ENCODE data around the gene NPHP1.
"Not testable (repeated sequence)": the region's sequence is repeated elsewhere in the genome, so short reads cannot be mapped to it uniquely, and the experiment has no call there.

The NPHP1 gene

DNA sequence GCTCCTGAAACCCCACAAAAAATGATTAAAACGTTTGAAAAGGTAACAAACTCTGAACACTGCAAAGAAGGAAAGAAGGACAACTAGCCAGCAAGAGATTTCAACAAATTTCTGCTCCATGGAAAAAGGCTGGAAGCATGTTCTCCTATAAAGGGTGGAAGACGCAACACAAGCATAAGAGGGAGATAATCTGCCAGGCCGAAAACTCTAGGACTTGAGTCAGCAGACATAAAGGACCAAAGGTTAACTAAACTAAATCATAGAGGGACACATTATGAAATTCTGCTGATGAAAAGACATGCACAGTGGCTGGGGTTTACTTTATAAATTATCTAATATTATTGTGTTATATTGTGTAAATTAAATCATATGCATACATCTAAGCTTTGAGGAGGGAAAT is 6.8 kb downstream of the NPHP1 start:
- DNase-seq (ENCODE audit: low read depth in 2 of 2): no peak

- no peak for DNase-seq (ENCODE audit: low read depth in 2 of 2)
Observed at GRCh38 chr2:110197452-110197851, 7.4 kb downstream of the NPHP1 start.

GRCh38 chr2:110190169-110190568 is 14.6 kb downstream of the NPHP1 start:
- not testable (repeated sequence) for DNase-seq (ENCODE audit: low read depth in 2 of 2)

- no peak for DNase-seq (ENCODE audit: low read depth in 2 of 2)
Observed at GRCh38 chr2:110182449-110182848, 22.4 kb downstream of the NPHP1 start.

- DNase-seq (ENCODE audit: low read depth in 2 of 2): no peak
Observed at GRCh38 chr2:110180036-110180435, 24.8 kb downstream of the NPHP1 start.

DNA sequence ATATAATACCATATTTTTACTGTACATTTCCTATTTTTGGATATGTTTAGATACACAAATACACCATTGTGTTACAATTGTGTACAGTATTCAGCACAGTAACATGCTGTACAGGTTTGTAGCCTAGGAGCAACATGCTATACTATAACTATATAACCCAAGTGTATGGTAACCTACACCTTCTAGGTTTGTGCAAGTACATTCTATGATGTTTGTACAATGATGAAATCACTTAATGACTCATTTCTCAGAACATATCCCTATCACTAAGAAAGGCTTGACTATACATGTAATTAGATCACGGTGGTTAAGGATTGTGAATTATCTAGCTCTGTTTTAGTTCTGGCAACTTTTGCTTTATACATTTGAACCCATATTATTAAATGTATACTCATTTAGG is 31.3 kb downstream of the NPHP1 start:
- DNase-seq (ENCODE audit: low read depth in 2 of 2): no peak

GRCh38 chr2:110172506-110172905 is 32.3 kb downstream of the NPHP1 start:
- no peak for DNase-seq (ENCODE audit: low read depth in 2 of 2)

DNA sequence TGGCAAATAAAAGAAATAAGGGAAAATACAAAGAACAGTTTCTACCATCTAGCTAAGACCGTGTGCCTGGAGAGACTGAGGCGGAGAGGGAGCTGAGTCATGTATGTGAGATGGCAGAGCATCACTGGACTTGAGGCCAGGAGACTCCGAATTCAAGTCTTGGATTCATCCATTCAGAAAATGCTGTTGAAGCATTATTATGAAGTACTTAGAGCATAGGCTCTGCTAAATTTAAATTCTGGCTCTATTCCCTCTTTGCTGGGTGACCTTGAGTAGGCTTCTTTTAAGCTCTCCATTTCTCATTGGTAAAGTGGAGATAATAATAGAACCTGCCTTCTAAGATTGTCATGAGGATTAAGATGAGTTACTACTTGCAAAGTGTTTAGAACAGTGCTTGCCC is 34.7 kb downstream of the NPHP1 start:
- no peak for DNase-seq (ENCODE audit: low read depth in 2 of 2)

- no peak for DNase-seq (ENCODE audit: low read depth in 2 of 2)
Observed at GRCh38 chr2:110167326-110168000, 37.4 kb downstream of the NPHP1 start.

DNA sequence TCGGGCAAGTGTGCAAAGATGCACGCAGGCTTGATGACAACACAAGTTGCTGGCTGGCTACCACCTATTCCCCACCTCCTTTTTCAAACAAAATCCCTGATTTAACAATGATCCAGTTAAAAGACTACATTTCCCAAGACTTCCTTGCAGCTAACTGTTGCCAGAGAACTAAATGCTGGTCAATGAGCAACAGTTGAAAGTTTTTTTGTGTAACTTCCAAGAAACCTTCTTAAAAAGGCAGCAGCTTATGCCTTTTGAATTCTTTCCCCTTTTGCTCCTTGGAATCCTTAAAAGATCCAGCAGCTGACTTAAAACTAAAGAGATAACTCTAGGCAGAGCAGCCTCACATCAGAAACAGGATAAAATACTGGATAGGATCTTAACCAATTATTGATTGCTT is 38.5 kb downstream of the NPHP1 start:
- no peak for DNase-seq (ENCODE audit: low read depth in 2 of 2)

DNA sequence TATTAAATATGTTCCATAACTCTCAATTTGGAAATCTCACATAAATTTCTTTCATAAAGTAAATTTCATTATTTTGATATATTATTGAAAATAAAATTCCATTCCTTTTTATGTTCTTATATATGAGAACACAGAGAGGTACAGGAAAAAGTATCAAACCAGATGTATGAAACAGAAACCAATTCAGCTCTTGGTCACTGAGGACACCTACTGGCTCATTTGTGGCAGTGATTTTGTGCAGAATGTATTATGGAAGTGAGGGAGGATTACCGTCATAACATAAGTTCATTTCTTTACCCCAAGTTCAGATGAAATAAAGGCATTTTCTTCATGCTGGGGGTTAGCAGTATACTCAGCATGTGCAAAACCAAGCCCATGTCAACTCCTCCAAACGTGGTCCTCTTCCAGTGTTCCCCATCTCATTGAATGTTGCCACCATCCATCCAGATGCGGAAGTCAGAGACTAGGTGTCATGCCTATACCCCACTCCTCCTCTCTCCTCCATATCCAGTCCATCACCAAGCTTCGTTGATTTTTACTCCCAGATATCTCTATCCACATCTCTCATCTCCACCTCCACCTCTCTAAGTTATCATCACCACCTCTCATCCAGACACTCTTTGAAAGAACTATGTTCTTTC is 47.5 kb downstream of the NPHP1 start:
- no peak for DNase-seq (ENCODE audit: low read depth in 2 of 2)

GRCh38 chr2:110154828-110155227 is 50.0 kb downstream of the NPHP1 start:
- DNase-seq (ENCODE audit: low read depth in 2 of 2): not testable (repeated sequence)

DNA sequence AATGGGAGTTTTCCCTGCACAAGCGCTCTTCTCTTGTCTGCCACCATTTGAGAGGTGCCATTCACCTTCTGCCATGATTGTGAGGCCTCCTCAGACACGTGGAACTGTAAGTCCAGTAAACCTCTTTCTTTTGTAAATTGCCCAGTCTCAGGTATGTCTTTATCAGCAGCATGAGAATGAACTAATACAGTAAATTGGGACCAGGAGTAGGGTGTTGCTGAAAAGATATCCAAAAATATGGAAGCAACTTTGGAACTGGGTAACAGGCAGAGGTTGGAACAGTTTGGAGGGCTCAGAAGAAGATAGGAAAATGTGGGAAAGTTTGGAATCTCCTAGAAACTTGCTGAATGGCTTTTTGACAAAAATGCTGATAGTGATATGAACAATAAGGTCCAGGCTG is 50.6 kb downstream of the NPHP1 start:
- DNase-seq (ENCODE audit: low read depth in 2 of 2): not testable (repeated sequence)

DNA sequence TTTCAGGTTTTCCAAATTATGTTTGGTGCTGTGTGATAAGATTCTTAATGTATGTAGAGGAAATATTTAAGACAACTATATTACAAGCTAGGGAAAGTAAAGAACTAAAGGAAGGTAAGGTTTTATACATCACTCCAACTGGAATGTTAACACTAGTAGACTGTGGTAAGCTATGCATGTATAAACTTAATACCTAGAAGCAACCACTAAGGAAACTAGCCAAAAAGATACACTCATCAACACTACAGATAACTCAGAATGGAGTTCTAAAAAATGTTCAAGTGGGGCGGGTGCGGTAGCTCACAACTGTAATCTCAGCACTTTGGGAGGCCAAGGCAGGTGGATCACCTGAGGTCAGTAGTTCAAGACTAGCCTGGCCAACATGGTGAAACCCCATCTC is 51.4 kb downstream of the NPHP1 start:
- DNase-seq (ENCODE audit: low read depth in 2 of 2): no peak

DNA sequence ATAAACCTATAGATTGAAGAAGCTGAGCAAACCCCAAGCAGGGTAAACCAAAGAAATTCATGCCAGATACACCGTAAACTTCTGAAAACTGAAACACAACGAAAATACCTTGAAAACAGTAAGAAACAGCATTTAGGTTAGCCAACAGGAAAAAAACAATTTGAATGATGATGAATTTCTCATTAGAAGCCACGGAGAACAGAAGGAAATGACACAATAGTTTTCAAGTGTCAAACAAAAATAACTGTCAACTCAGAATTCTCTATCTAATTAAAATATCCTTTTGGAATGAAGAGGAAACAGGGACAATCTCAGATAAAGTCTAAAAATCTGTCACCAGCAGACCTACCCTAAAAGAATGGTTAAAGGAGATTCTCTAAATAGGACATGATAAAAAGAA is 51.9 kb downstream of the NPHP1 start:
- DNase-seq (ENCODE audit: low read depth in 2 of 2): no peak

DNA sequence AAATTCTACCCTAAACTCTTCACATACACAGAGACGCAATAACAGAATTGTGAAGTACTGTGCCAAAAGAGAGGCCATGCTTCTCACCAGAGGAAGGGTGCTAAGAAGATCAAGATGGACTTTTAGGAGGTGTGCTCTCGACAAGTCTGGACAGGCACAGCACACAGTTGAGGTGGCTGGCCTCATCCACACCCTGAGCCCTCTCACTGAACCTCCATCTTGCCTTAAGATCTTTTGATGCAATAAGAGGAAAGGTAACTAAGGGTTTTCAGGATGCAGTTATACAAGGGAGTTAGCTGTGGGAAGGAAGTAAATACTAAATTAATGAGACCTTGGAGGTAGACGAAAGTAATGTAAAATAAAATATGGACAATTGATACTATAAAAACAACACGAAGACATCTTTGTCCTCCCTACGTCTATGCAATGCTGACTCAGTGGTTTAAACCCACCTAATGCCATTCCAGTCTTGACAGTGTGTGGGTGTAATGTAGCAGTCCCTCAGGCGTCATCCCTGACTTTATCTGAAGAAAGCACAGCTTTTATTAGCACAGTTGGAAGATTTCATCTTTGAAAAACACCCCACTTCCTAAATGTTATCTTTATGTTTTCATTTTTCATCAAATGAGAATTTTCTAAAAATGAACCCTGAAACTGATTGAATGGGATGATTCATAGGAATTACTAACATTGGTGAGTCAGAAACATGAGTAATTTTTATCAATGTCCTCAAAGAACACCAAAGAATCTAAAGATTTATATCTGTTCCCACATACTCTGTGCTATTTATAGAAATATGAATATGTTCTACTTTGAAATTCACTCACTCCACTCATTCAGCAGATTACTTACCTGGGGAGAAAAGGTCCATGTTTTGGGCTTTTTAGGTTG is 55.2 kb downstream of the NPHP1 start:
- DNase-seq (ENCODE audit: low read depth in 2 of 2): no peak

- DNase-seq (ENCODE audit: low read depth in 2 of 2): no peak
Observed at GRCh38 chr2:110146945-110147332, 57.9 kb downstream of the NPHP1 start.

DNA sequence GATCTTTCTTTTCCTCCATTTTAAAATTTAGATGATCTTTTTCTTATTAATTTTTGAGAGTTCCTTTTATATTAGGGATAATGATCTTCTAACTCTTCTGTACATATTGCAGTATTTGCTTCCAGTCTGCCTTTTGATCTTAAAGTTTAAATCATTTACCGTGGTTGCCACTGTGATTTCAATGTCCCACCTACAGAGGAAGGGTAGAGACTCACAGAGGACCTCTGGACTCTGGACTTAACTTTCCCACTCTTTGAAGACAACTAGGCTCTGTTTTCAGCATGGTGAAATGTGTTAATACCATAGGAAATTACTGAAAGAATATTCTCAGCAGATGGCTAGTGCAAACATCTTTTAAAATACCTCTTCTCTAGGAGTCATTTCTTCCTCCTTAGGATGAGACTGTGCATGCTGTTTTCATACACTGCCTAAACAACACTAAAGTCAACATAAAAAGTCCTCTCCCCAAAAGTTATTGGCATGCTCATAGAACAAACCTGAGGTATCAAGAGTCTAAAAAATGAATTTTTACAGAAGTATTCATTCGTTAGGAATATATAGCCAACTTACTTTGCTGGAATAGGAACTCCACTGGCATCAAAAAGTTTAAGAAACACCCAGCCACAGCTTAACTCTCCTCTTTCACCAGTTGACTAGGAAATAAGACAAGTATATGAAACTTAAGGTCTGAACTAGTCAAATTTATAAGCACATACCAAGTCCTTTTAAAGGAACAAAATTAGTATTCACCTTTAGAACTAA is 58.4 kb downstream of the NPHP1 start:
- no peak for DNase-seq (ENCODE audit: low read depth in 2 of 2)

- DNase-seq (ENCODE audit: low read depth in 2 of 2): no peak
Observed at GRCh38 chr2:110143982-110144381, 60.8 kb downstream of the NPHP1 start.

DNA sequence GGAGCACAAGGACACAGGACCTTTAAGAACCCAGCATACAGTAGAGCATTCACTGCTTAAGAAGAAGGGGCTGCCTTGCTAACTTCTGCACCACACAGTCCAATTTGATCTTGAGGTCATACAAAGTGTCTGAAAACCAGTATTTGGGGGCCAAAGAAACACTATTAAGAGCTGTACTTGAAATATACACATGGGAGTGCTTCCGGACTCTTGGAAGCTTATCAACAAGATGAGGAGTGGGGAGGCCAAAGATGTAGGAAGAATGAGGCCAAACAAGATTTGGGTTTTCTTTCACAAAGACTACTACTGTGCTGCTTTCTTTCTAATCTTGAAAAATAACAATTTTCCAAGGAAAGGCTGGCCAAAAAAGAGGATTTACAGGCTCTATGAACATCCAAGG is 64.4 kb downstream of the NPHP1 start:
- no peak for DNase-seq (ENCODE audit: low read depth in 2 of 2)

- DNase-seq (ENCODE audit: low read depth in 2 of 2): no peak
Observed at GRCh38 chr2:110134025-110134424, 70.8 kb downstream of the NPHP1 start.

DNA sequence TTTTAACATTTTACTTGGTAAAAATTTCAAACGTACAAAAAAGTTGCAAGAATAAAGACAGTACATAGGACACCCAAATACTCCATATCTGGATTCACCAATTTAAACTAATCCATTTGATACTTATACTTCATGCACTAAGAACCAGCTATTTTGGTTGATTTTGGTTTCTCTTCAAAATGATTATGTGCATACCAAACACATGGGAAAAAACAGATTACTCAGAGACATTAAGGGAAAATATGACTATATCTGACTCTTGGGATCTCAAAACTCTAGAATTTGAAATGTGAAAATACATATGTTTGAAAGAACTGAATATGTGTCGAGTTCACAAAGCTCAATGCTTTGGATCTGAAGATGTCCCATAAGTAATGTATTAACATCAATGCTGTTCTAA is 73.6 kb downstream of the NPHP1 start:
- DNase-seq (ENCODE audit: low read depth in 2 of 2): no peak
